GM23248 (cell line): ENCODE data around the gene MARS2.

Experiments
- EZH2 ChIP-seq: fragments of 200-600 bp; sonication (generic); IDR thresholded peaks from 2 replicates; pipeline ENCODE4 v1.6.1; 2018; ENCODE audit warnings: antibody characterized with exemption, mild to moderate bottlenecking; ENCODE audit not compliant: insufficient read depth, poor library complexity, severe bottlenecking
- EZH2phosphoT487 ChIP-seq: fragments of 200-600 bp; sonication (generic); IDR thresholded peaks from 2 replicates; pipeline ENCODE4 v1.6.1; 2018; ENCODE audit warnings: antibody characterized with exemption, moderate library complexity, mild to moderate bottlenecking, low read depth; ENCODE audit not compliant: insufficient read depth

GRCh38 chr2:197705121-197705911, at the start of gene MARS2:
- no peak for TF ChIP-seq EZH2
- TF ChIP-seq EZH2phosphoT487: no peak
